ENCODE data around the gene ABCC2.

DNA sequence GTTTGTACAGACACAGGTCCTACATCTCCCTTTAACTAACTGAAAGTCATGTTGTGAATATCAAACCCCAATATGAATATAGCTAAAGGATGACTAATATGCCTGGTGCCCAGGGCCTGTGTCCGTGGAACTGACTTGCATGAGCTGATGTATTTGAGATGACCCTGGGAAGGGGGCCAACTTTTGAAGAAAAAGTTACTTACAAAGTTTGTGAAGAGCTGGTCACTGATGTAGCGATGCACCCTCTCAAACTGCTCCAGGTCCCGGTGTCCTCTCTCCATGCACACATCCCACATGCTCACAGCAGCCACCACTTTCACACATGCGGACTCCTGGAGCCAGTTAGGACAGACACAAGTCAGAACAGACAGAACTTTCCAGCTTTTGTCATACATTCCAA is 106.2 kb downstream of the ABCC2 start:
- TF ChIP-seq, protein P1, sequence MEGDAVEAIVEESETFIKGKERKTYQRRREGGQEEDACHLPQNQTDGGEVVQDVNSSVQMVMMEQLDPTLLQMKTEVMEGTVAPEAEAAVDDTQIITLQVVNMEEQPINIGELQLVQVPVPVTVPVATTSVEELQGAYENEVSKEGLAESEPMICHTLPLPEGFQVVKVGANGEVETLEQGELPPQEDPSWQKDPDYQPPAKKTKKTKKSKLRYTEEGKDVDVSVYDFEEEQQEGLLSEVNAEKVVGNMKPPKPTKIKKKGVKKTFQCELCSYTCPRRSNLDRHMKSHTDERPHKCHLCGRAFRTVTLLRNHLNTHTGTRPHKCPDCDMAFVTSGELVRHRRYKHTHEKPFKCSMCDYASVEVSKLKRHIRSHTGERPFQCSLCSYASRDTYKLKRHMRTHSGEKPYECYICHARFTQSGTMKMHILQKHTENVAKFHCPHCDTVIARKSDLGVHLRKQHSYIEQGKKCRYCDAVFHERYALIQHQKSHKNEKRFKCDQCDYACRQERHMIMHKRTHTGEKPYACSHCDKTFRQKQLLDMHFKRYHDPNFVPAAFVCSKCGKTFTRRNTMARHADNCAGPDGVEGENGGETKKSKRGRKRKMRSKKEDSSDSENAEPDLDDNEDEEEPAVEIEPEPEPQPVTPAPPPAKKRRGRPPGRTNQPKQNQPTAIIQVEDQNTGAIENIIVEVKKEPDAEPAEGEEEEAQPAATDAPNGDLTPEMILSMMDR (IDR thresholded peaks at IDR 0.05), result no peak
- TF ChIP-seq, protein P2, sequence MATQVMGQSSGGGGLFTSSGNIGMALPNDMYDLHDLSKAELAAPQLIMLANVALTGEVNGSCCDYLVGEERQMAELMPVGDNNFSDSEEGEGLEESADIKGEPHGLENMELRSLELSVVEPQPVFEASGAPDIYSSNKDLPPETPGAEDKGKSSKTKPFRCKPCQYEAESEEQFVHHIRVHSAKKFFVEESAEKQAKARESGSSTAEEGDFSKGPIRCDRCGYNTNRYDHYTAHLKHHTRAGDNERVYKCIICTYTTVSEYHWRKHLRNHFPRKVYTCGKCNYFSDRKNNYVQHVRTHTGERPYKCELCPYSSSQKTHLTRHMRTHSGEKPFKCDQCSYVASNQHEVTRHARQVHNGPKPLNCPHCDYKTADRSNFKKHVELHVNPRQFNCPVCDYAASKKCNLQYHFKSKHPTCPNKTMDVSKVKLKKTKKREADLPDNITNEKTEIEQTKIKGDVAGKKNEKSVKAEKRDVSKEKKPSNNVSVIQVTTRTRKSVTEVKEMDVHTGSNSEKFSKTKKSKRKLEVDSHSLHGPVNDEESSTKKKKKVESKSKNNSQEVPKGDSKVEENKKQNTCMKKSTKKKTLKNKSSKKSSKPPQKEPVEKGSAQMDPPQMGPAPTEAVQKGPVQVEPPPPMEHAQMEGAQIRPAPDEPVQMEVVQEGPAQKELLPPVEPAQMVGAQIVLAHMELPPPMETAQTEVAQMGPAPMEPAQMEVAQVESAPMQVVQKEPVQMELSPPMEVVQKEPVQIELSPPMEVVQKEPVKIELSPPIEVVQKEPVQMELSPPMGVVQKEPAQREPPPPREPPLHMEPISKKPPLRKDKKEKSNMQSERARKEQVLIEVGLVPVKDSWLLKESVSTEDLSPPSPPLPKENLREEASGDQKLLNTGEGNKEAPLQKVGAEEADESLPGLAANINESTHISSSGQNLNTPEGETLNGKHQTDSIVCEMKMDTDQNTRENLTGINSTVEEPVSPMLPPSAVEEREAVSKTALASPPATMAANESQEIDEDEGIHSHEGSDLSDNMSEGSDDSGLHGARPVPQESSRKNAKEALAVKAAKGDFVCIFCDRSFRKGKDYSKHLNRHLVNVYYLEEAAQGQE (IDR thresholded peaks at IDR 0.05; ENCODE audit: insufficient read depth in 1 of 2, low read depth in 2 of 2, low read length in 1 of 2), result no peak
